ENCODE results near the gene BOLA1.
A peak's percentile ranks its signal among the peaks of the same experiment; 100 is the strongest.
"Not testable (repeated sequence)": the region's sequence is repeated elsewhere in the genome, so short reads cannot be mapped to it uniquely, and the experiment has no call there.

The BOLA1 gene
- total RNA-seq, result 0.39 to 6.2 (median 2.3) reads per million in 17 experiments

GRCh38 chr1:149899460-149900284 is at the start of gene BOLA1:
BOLA1 (plus strand) TSS chr1:149899568; CDS start chr1:149900060, 492 bp downstream.
- peak; percentile 87 to 93 (median 90) for DNase-seq

DNA sequence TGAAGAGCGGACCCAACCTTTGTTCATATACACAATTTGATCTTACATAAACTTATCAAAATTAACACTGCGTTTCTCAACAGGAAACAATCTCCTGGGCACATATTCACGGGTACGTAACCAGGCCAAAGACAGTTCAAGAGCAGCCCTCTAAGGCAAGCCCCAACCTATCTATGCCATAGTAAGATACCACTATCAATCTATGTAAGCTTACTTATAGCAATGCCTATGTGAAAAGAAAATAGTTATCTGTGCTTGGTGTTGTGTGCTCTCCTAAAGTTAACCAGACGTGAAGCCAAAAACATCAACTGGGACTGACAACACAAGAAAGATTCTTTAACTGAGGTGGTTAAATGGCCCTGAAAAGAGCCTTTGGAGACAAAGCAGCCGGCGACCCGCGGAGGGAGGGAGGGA is 49.4 kb upstream of the BOLA1 start:
- DNase-seq, result peak in 1 of 4 experiments; percentile 2

DNA sequence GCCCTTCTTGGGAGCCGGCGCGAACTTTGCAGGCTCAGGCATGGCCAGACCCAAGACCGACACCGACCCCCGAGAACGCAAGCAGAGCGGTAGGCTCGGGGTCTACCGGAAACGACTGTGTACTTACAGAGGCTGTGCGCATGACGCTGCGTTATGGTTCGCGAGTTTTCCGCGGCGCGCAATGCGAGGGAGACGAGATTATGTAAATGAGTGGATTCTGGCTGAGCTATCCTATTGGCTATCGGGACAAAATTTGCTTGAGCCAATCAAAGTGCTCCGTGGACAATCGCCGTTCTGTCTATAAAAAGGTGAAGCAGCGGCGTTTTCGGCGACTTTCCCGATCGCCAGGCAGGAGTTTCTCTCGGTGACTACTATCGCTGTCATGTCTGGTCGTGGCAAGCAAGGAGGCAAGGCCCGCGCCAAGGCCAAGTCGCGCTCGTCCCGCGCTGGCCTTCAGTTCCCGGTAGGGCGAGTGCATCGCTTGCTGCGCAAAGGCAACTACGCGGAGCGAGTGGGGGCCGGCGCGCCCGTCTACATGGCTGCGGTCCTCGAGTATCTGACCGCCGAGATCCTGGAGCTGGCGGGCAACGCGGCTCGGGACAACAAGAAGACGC is 48.5 kb upstream of the BOLA1 start:
- not testable (repeated sequence) for DNase-seq

GRCh38 chr1:149851585-149852213 is 47.7 kb upstream of the BOLA1 start:
- not testable (repeated sequence) for DNase-seq

DNA sequence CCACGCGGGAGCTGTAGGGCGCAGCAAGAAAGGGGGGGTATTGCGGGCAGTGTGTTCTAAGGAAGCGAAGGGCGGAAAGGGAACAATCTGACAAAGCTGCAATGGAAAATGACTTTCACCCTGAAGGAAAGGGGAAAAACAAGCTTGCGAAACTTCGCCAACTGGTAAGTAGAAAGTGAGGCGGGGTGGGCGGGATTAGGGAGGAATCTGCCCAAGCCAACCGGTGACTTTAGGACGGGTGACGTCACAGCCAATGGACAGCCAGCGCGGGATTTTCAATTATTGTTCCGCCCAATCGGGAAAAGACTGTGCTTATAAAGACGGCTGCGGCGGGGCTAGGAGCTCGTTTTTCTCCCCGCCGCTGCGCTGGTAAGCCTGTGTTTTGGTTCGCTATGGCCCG is 47.1 kb upstream of the BOLA1 start:
- not testable (repeated sequence) for DNase-seq

- not testable (repeated sequence) for DNase-seq
These were observed 39.1 kb upstream of the BOLA1 start for GRCh38 chr1:149860271-149860670.

DNA sequence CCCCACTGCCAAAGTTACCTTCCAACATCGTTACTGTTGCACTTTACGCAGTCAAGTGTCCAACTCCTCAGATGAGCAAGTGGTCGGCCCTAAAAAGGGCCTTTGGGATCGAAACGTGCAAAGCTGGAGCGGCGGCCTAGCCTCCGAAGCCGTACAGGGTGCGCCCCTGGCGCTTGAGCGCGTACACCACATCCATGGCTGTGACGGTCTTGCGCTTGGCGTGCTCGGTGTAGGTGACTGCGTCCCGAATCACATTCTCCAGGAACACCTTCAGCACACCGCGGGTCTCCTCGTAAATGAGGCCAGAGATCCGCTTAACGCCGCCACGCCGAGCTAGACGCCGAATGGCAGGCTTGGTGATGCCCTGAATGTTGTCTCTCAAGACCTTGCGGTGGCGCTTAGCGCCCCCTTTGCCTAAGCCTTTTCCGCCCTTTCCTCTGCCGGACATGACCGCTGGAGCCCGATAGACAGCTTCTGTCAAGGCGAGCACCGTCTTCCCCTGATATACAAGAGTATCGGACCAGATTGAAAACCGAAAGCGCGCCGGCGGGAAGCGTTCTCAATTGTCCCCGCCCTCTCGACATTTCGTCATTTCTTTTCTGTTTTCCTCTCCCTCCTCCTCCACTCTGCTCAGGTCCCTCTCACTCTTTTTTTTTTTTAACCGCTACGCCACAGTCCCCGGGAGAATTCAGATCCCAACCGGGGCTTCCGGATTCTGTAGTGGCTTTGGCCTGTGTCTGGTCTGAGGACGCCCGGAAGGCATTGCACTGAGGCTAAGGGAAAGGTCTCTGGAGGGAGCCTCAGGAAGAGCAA is 38.5 kb upstream of the BOLA1 start:
- not testable (repeated sequence) for DNase-seq

DNA sequence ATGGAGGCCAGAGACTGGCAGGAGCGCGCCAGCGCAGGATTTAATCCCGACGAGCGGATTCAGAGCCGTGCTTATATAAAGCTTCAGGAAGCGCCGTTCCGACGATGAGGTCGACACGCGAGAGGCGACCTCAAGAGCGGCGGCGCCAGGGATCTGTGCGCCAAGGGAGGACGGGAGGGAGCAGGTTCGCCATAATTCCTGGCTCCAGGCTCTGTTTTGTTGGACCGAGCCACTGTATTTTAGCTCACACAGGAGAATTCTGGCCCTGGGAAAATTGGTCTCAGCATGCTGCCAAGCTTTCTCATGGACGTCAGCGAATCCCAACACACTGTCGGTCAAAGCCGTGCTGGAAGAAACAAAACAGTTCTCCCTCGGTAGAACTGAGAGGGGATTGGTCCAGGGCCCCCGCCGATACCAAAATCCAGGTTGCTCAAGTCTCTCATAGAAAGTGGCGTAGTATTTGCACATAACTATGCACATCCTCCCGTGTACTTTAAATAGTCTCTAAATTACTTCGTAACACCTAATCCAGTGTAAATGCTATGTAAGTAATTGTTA is 37.8 kb upstream of the BOLA1 start:
- DNase-seq, result not testable (repeated sequence)

- not testable (repeated sequence) for DNase-seq
These were observed 32.5 kb upstream of the BOLA1 start for GRCh38 chr1:149866887-149867286.

DNA sequence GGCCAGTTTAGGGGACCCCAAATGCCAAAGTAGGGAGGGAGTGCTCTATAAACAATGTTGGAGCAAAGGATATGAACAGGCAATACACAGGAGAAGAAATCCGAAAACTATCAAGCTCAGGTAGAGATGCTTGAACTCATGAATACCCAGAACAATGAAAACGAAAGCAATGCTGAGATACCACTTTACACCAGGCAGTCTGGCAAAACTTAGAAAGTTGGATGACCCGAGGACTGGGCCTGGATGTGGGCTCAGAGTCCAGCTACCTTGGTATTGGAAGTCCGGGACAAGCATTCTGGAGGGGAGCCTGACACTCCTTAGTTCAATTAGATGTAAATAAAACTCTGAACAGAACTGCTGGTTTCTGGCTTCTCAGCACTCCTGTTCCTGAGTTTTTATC is 26.3 kb upstream of the BOLA1 start:
- DNase-seq, result not testable (repeated sequence)

GRCh38 chr1:149877211-149877946 is 22.0 kb upstream of the BOLA1 start:
- no peak for DNase-seq

- no peak for DNase-seq
These were observed 19.8 kb upstream of the BOLA1 start for GRCh38 chr1:149879556-149879955.

DNA sequence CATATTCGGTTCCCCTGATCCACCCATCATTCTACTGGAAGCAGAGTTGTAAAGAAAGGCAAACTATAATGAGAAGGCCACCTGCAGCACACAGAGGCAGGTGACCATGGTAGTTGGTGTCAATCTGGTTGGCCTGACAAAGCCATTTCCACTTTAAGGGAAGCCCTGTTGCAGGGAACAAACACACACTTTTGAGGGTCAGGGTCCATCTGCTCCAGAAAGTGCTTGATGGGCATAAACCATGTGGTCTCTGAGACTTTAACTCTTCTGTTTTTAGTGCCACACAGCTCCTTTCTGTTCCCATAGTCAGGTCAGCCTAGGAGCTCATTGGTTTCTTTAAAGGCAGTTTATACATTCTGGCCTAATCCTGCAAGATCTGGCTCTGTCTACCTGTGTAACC is 17.5 kb upstream of the BOLA1 start:
- DNase-seq, result no peak

DNA sequence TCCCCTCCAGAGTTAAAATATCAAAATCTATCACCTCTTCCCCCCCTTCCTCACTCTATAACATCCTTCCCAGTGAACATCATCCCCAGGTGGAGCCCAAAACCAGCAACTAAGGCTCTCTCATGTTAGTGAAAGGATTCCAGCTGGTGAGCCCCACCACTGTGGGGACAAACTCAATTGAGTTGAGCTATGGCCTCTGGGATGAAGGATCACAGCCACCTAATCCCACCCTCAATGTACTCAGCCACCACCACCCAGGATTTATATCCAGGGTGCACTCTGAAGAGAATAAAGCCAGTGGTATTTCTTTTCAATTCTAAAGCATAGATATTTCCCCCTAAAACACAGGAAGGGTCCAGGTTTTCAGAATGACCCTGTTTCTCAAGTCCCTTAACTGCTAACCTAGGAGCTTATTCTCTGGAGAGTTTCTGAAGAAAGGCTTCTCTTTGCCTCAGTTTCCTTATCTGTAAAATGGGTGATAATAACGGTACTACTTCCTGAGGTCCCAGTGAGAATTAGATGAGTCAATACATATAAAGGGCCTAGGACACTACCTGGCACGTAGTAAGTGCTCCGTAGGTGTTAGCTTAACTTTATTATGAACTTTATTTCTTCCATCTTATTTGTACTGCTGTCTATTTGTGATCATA is 15.6 kb upstream of the BOLA1 start:
- no peak for DNase-seq

DNA sequence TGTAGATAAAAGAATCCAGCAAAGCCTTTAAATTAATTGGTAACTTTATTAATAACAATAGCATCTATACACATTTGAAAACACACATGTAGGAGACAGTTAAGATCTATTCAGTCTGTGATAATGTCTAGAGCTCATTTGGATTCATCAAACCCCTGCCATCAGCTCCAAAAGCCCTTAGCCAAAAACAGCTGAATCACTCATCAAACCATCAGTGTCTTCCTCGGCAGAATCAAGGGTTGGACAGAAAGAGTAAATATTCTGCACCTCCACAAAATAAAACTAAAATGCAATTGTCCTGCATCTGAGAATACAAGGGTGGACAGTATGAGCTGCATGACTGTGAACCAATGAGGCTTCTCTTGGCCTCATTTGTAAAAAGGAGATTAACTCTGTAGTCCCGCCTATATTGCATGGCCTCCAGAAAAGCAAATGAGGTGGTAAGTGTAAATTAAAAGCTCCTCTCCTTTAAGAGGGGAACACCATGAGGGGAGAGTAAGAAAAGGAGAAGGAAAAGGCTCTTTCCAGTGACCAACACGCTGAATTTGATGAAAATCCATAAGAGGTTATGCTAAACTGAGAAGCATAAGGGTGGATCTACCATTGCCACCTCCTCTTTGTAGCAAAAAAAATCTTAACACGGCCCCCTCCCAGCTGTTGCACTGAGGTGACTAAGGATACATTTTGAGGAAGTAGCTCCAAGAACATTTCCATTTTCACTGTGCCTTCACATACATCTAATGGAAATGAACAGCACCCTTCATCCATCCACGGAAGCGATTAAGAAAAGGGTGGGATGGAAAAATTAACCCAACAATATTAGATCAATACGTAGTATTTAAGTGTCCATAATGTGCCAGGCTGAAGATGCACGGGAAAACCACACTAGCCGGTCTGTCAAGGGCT is 14.7 kb upstream of the BOLA1 start:
- peak; percentile 74 to 89 (median 78) for DNase-seq

DNA sequence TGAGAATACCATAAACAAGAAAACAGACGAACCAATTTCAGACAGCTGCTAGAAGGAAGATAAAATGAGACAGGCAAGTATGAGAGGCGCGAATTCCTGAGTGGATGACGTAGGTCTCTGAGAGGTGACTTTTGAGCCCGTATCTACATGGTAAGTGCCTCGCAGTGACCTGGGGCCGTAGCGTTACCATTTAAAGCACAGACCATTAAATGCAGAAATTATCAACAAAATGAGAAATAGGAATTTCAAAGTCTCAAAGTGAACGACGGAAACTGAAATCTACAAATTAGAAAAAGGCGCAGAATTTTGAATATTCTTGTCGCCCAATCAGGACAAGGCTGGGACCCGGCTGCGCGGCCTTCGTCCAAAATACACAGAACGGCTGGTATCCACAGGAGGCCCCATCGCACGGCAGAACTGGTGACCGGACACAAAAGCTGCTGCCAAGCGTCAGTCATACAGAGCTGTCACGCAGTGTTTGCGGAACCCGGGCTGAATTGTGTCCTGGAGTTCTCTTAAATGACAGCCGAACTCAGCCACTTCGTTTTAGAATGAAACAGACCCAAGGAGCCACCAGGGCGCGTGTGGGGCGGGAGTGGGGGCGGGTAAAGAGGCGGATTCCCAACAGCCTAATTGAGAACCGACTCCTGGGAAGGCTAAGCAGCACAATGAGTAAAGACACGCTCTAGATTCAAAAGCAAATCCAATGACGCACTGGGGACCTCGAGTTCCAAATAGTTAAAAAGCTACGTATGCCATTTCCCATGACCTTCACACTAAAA is 13.8 kb upstream of the BOLA1 start:
- peak; percentile 94 to 97 (median 95) for DNase-seq

- DNase-seq, result not testable (repeated sequence)
These were observed 13.3 kb upstream of the BOLA1 start for GRCh38 chr1:149886121-149886395.

- DNase-seq, result peak; percentile 94 to 99 (median 98)
These were observed 12.8 kb upstream of the BOLA1 start for GRCh38 chr1:149886396-149887195.

GRCh38 chr1:149887196-149887455 is 12.2 kb upstream of the BOLA1 start:
- DNase-seq, result not testable (repeated sequence)

Data from suppressor macrophage (primary cell).